ENCODE data around the gene MGAT5.

MGAT5 gene

DNA sequence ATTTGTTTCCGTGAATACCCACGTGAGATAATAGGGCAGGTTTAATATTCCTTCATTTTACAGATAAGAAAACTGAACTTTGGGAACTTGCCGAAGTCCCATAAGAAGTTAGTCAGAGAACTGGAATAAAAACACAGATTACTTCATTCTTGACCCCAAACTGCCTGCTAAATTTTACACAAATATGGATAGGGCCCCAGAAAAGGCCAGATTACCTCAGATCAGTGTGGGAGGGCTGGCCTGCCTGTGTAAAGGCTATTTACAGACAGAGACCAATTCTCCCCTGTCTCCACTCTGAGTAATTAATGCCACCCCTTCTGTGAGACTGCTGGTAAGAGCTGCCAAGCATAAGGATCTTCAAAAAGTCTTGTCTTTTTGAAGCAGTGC, 139.2 kb downstream of the MGAT5 start:
- ATAC-seq, result no peak
- TF ChIP-seq CREB5 (CRISPR knock-in tag; IDR thresholded peaks at IDR 0.05; ENCODE audit: low read depth), result no peak
- TF ChIP-seq, protein P1, sequence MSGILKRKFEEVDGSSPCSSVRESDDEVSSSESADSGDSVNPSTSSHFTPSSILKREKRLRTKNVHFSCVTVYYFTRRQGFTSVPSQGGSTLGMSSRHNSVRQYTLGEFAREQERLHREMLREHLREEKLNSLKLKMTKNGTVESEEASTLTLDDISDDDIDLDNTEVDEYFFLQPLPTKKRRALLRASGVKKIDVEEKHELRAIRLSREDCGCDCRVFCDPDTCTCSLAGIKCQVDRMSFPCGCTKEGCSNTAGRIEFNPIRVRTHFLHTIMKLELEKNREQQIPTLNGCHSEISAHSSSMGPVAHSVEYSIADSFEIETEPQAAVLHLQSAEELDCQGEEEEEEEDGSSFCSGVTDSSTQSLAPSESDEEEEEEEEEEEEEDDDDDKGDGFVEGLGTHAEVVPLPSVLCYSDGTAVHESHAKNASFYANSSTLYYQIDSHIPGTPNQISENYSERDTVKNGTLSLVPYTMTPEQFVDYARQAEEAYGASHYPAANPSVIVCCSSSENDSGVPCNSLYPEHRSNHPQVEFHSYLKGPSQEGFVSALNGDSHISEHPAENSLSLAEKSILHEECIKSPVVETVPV (CRISPR knock-in tag; IDR thresholded peaks at IDR 0.05), result no peak
- TF ChIP-seq ZFP30 (CRISPR knock-in tag; IDR thresholded peaks at IDR 0.05), result no peak
- no peak for TF ChIP-seq ZNF8 (CRISPR knock-in tag; IDR thresholded peaks at IDR 0.05)
- TF ChIP-seq SNAI2 (CRISPR knock-in tag; IDR thresholded peaks at IDR 0.05), result no peak

- ATAC-seq, result no peak
Measured at GRCh38 chr2:134395779-134396178, 141.9 kb downstream of the MGAT5 start.

GRCh38 chr2:134396493-134396892, 142.6 kb downstream of the MGAT5 start:
- no peak for ATAC-seq
- TF ChIP-seq ZC3H10 (CRISPR knock-in tag; IDR thresholded peaks at IDR 0.05), result no peak
- TF ChIP-seq ARNTL (CRISPR knock-in tag; IDR thresholded peaks at IDR 0.05; ENCODE audit: borderline replicate concordance, low read depth), result no peak
- TF ChIP-seq POU6F1 (CRISPR knock-in tag; IDR thresholded peaks at IDR 0.05; ENCODE audit: borderline replicate concordance, low read depth), result no peak
- no peak for TF ChIP-seq ISL1 (CRISPR knock-in tag; IDR thresholded peaks at IDR 0.05)
- no peak for TF ChIP-seq TSHZ2 (CRISPR knock-in tag; IDR thresholded peaks at IDR 0.05)
- no peak for TF ChIP-seq CREB5 (CRISPR knock-in tag; IDR thresholded peaks at IDR 0.05; ENCODE audit: low read depth)
- TF ChIP-seq RARB (CRISPR knock-in tag; IDR thresholded peaks at IDR 0.05), result no peak

More at GRCh38 chr2:134395779-134396178, 141.9 kb downstream of the MGAT5 start:
- TF ChIP-seq PPARA (CRISPR knock-in tag; IDR thresholded peaks at IDR 0.05; ENCODE audit: borderline replicate concordance) (no peak), CSDC2 (CRISPR knock-in tag; IDR thresholded peaks at IDR 0.05) (no peak), GLIS3 (CRISPR knock-in tag; IDR thresholded peaks at IDR 0.05) (no peak), POU6F1 (CRISPR knock-in tag; IDR thresholded peaks at IDR 0.05; ENCODE audit: borderline replicate concordance, low read depth) (no peak), TSHZ2 (CRISPR knock-in tag; IDR thresholded peaks at IDR 0.05) (no peak), ZC3H10 (CRISPR knock-in tag; IDR thresholded peaks at IDR 0.05) (no peak), RARB (CRISPR knock-in tag; IDR thresholded peaks at IDR 0.05) (no peak)
- TF ChIP-seq, protein P1 (CRISPR knock-in tag; IDR thresholded peaks at IDR 0.05), result no peak
